Measurements from ENCODE around the gene HNRNPU. TPM values are rescaled to one million over a fixed set of nuclear protein-coding genes. Genes with fewer than 3 reads are reported as not detected.

The HNRNPU gene
- polyA plus RNA-seq, 3 donors, result 71.5 to 197 (median 143) TPM

- H3K36me3 Mint-ChIP-seq, result peaks cover 32 to 41% of the 10 kb centered on the region in 2 donors
- peaks cover 11 to 25% of the 10 kb centered on the region in 2 donors for H3K36me3 ChIP-seq (replicated peaks in 1 of 2; ENCODE audit: control insufficient read depth in 1 of 2, insufficient read depth in 2 of 2, low read length in 2 of 2)
- H3K9ac ChIP-seq (ENCODE audit: insufficient read depth, low read length, poor library complexity, severe bottlenecking), result no peak overlapping the region
- no peak overlapping the region for H3K4me2 ChIP-seq (replicated peaks; ENCODE audit: extremely low read depth, low read length, poor library complexity, severe bottlenecking)
- DNase-seq, result no peak
- peaks cover 5% of the 10 kb centered on the region for H3K79me2 ChIP-seq (ENCODE audit: insufficient read depth, low read length)
- no peaks in the 10 kb centered on the region for H3K9me3 Mint-ChIP-seq
- peaks cover 6% of the 10 kb centered on the region for H4K20me1 ChIP-seq (ENCODE audit: insufficient read depth, low read length)
- intact Hi-C loops (cut with micrococcal nuclease), result loop anchor here (2.0 to 10.0 kb wide), 3 partner anchors 14 to 176 kb away; partner anchors contain the start of gene DESI2 (in 1 of the 2)
- H3K4me3 ChIP-seq (replicated peaks in 1 of 3; ENCODE audit: low read depth in 2 of 3, low read length in 3 of 3), result no peak overlapping the region
- no peak overlapping the region for H3K27ac Mint-ChIP-seq
- WGBS (ENCODE audit: insufficient coverage), result no CpG with 5 or more reads among the region's 3 CpGs
- peaks cover 4% of the 10 kb centered on the region for H3K4me1 Mint-ChIP-seq
- H3K27me3 ChIP-seq (ENCODE audit: control insufficient read depth in 2 of 2, insufficient read depth in 2 of 2, low read length in 2 of 2), result no peaks in the 10 kb centered on the region
- TF ChIP-seq CTCF (IDR thresholded peaks at IDR 0.05), result no peak
- H3K27me3 Mint-ChIP-seq (ENCODE audit: low read depth in 3 of 3), result no peaks in the 10 kb centered on the region
- H2AFZ ChIP-seq (ENCODE audit: insufficient read depth, low read depth, low read length, poor library complexity, severe bottlenecking), result no peak overlapping the region
- H3K4me1 ChIP-seq (ENCODE audit: control insufficient read depth in 1 of 2, insufficient read depth in 2 of 2, low read length in 2 of 2), result peaks cover 6 to 12% of the 10 kb centered on the region in 2 donors
- no peak overlapping the region for H3K27ac ChIP-seq (ENCODE audit: low read depth in 1 of 2, low read length in 2 of 2)
- H3K9me3 ChIP-seq (replicated peaks in 1 of 2; ENCODE audit: control insufficient read depth in 1 of 2, insufficient read depth in 1 of 2, low read length in 2 of 2), result no peaks in the 10 kb centered on the region
- no peak overlapping the region for H3K4me3 Mint-ChIP-seq
Observed at GRCh38 chr1:244830639-244831038, 33.7 kb downstream of the HNRNPU start.

- Mint-ChIP-seq H3K4me1 (no peaks in the 10 kb centered on the region), H3K36me3 (peaks cover 35 to 62% of the 10 kb centered on the region in 2 donors), H3K4me3 (no peak overlapping the region), H3K9me3 (no peaks in the 10 kb centered on the region), H3K27ac (no peak overlapping the region), H3K27me3 (ENCODE audit: low read depth in 3 of 3) (peaks cover 0 to 3% (median 2%) of the 10 kb centered on the region in 3 donors)
- intact Hi-C loops (cut with micrococcal nuclease), result no loop called here
- Histone ChIP-seq H3K79me2 (ENCODE audit: insufficient read depth, low read length) (peaks cover 18% of the 10 kb centered on the region), H3K36me3 (replicated peaks in 1 of 2; ENCODE audit: control insufficient read depth in 1 of 2, insufficient read depth in 2 of 2, low read length in 2 of 2) (peaks cover 18 to 43% of the 10 kb centered on the region in 2 donors), H2AFZ (ENCODE audit: insufficient read depth, low read depth, low read length, poor library complexity, severe bottlenecking) (no peak overlapping the region), H3K9ac (ENCODE audit: insufficient read depth, low read length, poor library complexity, severe bottlenecking) (no peak overlapping the region), H3K27me3 (ENCODE audit: control insufficient read depth in 2 of 2, insufficient read depth in 2 of 2, low read length in 2 of 2) (no peaks in the 10 kb centered on the region), H3K4me2 (replicated peaks; ENCODE audit: extremely low read depth, low read length, poor library complexity, severe bottlenecking) (no peak overlapping the region), H3K27ac (ENCODE audit: low read depth in 1 of 2, low read length in 2 of 2) (no peak overlapping the region), H4K20me1 (ENCODE audit: insufficient read depth, low read length) (peaks cover 6% of the 10 kb centered on the region), H3K4me3 (replicated peaks in 1 of 3; ENCODE audit: low read depth in 2 of 3, low read length in 3 of 3) (no peak overlapping the region), H3K9me3 (replicated peaks in 1 of 2; ENCODE audit: control insufficient read depth in 1 of 2, insufficient read depth in 1 of 2, low read length in 2 of 2) (no peaks in the 10 kb centered on the region), H3K4me1 (ENCODE audit: control insufficient read depth in 1 of 2, insufficient read depth in 2 of 2, low read length in 2 of 2) (no peaks in the 10 kb centered on the region)
- 100% methylated on average over 1 of the region's 4 CpGs for WGBS (ENCODE audit: insufficient coverage)
- TF ChIP-seq CTCF (IDR thresholded peaks at IDR 0.05), result no peak
- DNase-seq, result no peak
Observed at GRCh38 chr1:244826712-244827111, 37.6 kb downstream of the HNRNPU start.

All from CD14-positive monocyte (primary cell).